ENCODE results near the gene HSD17B12.

GRCh38 chr11:43818220-43818619, 137.7 kb downstream of the HSD17B12 start:
- TF ChIP-seq CTCF (IDR thresholded peaks at IDR 0.05): no peak
- no peak for TF ChIP-seq POLR2A (IDR thresholded peaks at IDR 0.05)
